HepG2 (cell line): ENCODE results near the gene SEMA6B. TPM values are rescaled to one million over a fixed set of nuclear protein-coding genes. Genes with fewer than 3 reads are reported as not detected.

Source experiments
- ATAC-seq: fragments of 200-7000 bp; cut with Tn5 transposase; 3 replicates; pipeline ENCODE4 v1.9.1; 2020; ENCODE audit warnings: mild to moderate bottlenecking, moderate library complexity
- BruUV-seq: library from RNA; stranded (reverse); fragments of 400-500 nt; replicated peaks from 2 replicates; lab custom pipeline; 2021; lab: Mats Ljungman, UMichigan
- CTCF ChIA-PET: fragments of 300-600 bp; formaldehyde crosslinking; extraction: SDS; loops from one replicate; lab custom pipeline; 2021; ENCODE audit warnings: low total read pairs, inconsistent platforms, low intra/inter-chr PET ratio; lab: Yijun Ruan, JAX
- POLR2A ChIA-PET: fragments of 350-600 bp; sonication (Branson Sonifier 250); formaldehyde crosslinking; loops from one replicate; lab custom pipeline; 2020; ENCODE audit warnings: antibody characterized with exemption, inconsistent platforms; lab: Yijun Ruan, JAX
- DNase-seq: peaks from one replicate; pipeline ENCODE4 v3.0.0-alpha.2; 2015; ENCODE audit warnings: low spot score
- FAIRE-seq: peaks from 3 replicates; lab custom pipeline; 2011; peaks lifted over from hg19 to GRCh38; lab: Jason Lieb, UNC
- H2AFZ ChIP-seq: one replicate; pipeline ENCODE4 v1.6.1; 2011; ENCODE audit warnings: low read length, inconsistent platforms
- H3K27ac ChIP-seq: fragments of 300-600 bp; 3 replicates; pipeline ENCODE4 v1.8.0; 2011; ENCODE audit warnings: mixed run types, mild to moderate bottlenecking, mixed read lengths, low read length, inconsistent platforms; ENCODE audit not compliant: insufficient read depth; ENCODE audit errors: extremely low read length
- H3K27me3 ChIP-seq, 2 experiments: fragments of 200-600 bp in 1 of 2; 2 replicates in 1 of 2; 3 replicates in 1 of 2; pipeline versions ENCODE4 v1.6.0 to v1.8.0; 2011; ENCODE audit warnings: low read length in 2 of 2, mild to moderate bottlenecking in 2 of 2, moderate library complexity in 2 of 2, inconsistent platforms in 1 of 2; ENCODE audit not compliant: insufficient read depth in 2 of 2, control insufficient read depth in 1 of 2
- H3K36me3 ChIP-seq, 2 experiments: fragments of 200-600 bp in 1 of 2; replicated peaks in 1 of 2; 2 replicates in 1 of 2; 3 replicates in 1 of 2; pipeline versions ENCODE4 v1.5.1 to v1.8.0; 2011; ENCODE audit warnings: low read length in 2 of 2, inconsistent platforms in 1 of 2; ENCODE audit not compliant: insufficient read depth in 2 of 2, control insufficient read depth in 1 of 2
- H3K4me1 ChIP-seq: 2 replicates; pipeline ENCODE4 v1.5.1; 2012; ENCODE audit warnings: low read length, inconsistent platforms; ENCODE audit not compliant: insufficient read depth
- H3K4me2 ChIP-seq: 2 replicates; pipeline ENCODE4 v1.6.0; 2011; ENCODE audit warnings: low read depth, low read length, inconsistent platforms
- H3K4me3 ChIP-seq, 3 experiments: fragments of 200-600 bp in 1 of 3; sonication (generic), shearing (Covaris generic) in 1 of 3; replicated peaks in 1 of 3; 2 replicates each; pipeline ENCODE4 v1.5.1; 2011 to 2016; ENCODE audit warnings: low read length in 3 of 3, inconsistent platforms in 2 of 3, low read depth in 2 of 3, mild to moderate bottlenecking in 2 of 3, control low read depth in 1 of 3, mixed read lengths in 1 of 3; ENCODE audit not compliant: insufficient read depth in 1 of 3
- H3K79me2 ChIP-seq: one replicate; pipeline ENCODE4 v1.6.1; 2011; ENCODE audit warnings: low read length, inconsistent platforms; ENCODE audit not compliant: insufficient read depth
- H3K9ac ChIP-seq: 2 replicates; pipeline ENCODE4 v1.6.0; 2011; ENCODE audit warnings: mild to moderate bottlenecking, low read depth, low read length, inconsistent platforms; ENCODE audit not compliant: insufficient read depth
- H3K9me3 ChIP-seq: 2 replicates; pipeline ENCODE4 v1.5.1; 2012; ENCODE audit warnings: mild to moderate bottlenecking, low read length
- H4K20me1 ChIP-seq: 2 replicates; pipeline ENCODE4 v1.6.0; 2011; ENCODE audit warnings: inconsistent platforms, mild to moderate bottlenecking, low read length, moderate library complexity; ENCODE audit not compliant: insufficient read depth
- AGO1 ChIP-seq: fragments of 200-400 bp; formaldehyde crosslinking; IDR thresholded peaks from 2 replicates; pipeline ENCODE4 v1.6.1; 2017; ENCODE audit warnings: mild to moderate bottlenecking, low read depth, low read length, moderate library complexity; ENCODE audit not compliant: poor library complexity, severe bottlenecking
- AGO2 ChIP-seq: fragments of 200-400 bp; formaldehyde crosslinking; optimal IDR thresholded peaks from 2 replicates; pipeline ENCODE3; 2017; ENCODE audit warnings: mild to moderate bottlenecking, low read depth, low read length, moderate library complexity
- CBX5 ChIP-seq: sonication (generic); formaldehyde crosslinking; IDR thresholded peaks from 2 replicates; pipeline ENCODE4 v1.4.0; 2020; ENCODE audit warnings: missing genetic modification reagents, borderline replicate concordance
- CC2D1A ChIP-seq: sonication (generic); formaldehyde crosslinking; IDR thresholded peaks from 2 replicates; pipeline ENCODE4 v1.8.1; 2023; ENCODE audit warnings: mild to moderate bottlenecking, missing genetic modification reagents
- CCDC6 ChIP-seq: sonication (generic); formaldehyde crosslinking; IDR thresholded peaks from 2 replicates; pipeline ENCODE4 v1.8.1; 2022; ENCODE audit warnings: mild to moderate bottlenecking, missing genetic modification reagents, moderate library complexity
- GLI4 ChIP-seq: sonication (generic); formaldehyde crosslinking; IDR thresholded peaks from 2 replicates; pipeline ENCODE4 v1.5.1; 2020; ENCODE audit warnings: missing genetic modification reagents, mild to moderate bottlenecking, moderate library complexity, borderline replicate concordance
- KDM5B ChIP-seq: sonication (generic); formaldehyde crosslinking; IDR thresholded peaks from 2 replicates; pipeline ENCODE4 v1.4.0; 2020; ENCODE audit warnings: missing genetic modification reagents, mild to moderate bottlenecking, borderline replicate concordance
- MAX ChIP-seq: IDR thresholded peaks from 2 replicates; pipeline ENCODE4 v1.6.1; 2012; ENCODE audit warnings: inconsistent platforms
- MAZ ChIP-seq, 2 experiments: sonication (generic) in 1 of 2; formaldehyde crosslinking in 1 of 2; IDR thresholded peaks; 2 replicates each; pipeline versions ENCODE4 v1.5.0 to v1.6.1; 2012 to 2020; ENCODE audit warnings: low read depth in 2 of 2, mild to moderate bottlenecking in 2 of 2, borderline replicate concordance in 1 of 2, improper control_type of control experiment in 1 of 2, low read length in 1 of 2, missing genetic modification reagents in 1 of 2, moderate library complexity in 1 of 2
- MTF2 ChIP-seq: sonication (generic); formaldehyde crosslinking; IDR thresholded peaks from 2 replicates; pipeline ENCODE4 v1.5.0; 2020; ENCODE audit warnings: missing genetic modification reagents, borderline replicate concordance
- MXI1 ChIP-seq: IDR thresholded peaks from 3 replicates; pipeline ENCODE4 v1.6.1; 2012; ENCODE audit warnings: low read depth, low read length, inconsistent platforms, borderline replicate concordance
- NFYB ChIP-seq: sonication (generic); formaldehyde crosslinking; IDR thresholded peaks from 2 replicates; pipeline ENCODE4 v1.4.0; 2020; ENCODE audit warnings: missing genetic modification reagents
- SRSF1 ChIP-seq: fragments of 200-400 bp; formaldehyde crosslinking; optimal IDR thresholded peaks from 2 replicates; pipeline ENCODE3; 2017; ENCODE audit warnings: mild to moderate bottlenecking, low read depth, low read length, moderate library complexity
- ZFX ChIP-seq: sonication (generic); formaldehyde crosslinking; IDR thresholded peaks from 2 replicates; pipeline ENCODE4 v1.4.0; 2020; ENCODE audit warnings: mild to moderate bottlenecking, low read depth, missing genetic modification reagents, moderate library complexity
- ZNF468 ChIP-seq: sonication (generic); formaldehyde crosslinking; IDR thresholded peaks from 2 replicates; pipeline ENCODE4 v1.8.0; 2022; ENCODE audit warnings: mild to moderate bottlenecking, moderate library complexity, missing genetic modification reagents
- ZNF737 ChIP-seq: sonication (generic); formaldehyde crosslinking; IDR thresholded peaks from 2 replicates; pipeline ENCODE4 v1.5.0; 2020; ENCODE audit warnings: missing genetic modification reagents, mild to moderate bottlenecking, borderline replicate concordance
- ZNF790 ChIP-seq: sonication (generic); formaldehyde crosslinking; IDR thresholded peaks from 2 replicates; pipeline ENCODE4 v1.8.0; 2022; ENCODE audit warnings: missing genetic modification reagents, mild to moderate bottlenecking, borderline replicate concordance
- WGBS: methylation state at CpG from one replicate; pipeline ENCODE4 v1.1.6; 2017; ENCODE audit warnings: low lambda C conversion rate; 5-methylcytosine and 5-hydroxymethylcytosine counted together
- in situ Hi-C: cut with HindIII; loops from 2 replicates; pipeline ENCODE4 v1.10.0; 2017; ENCODE audit warnings: low pct_unique_long_range_greater_than_20kb; ENCODE audit not compliant: extremely low pct_ligation_motif_present
- intact Hi-C: fragments of 100-400 bp; cut with micrococcal nuclease; formaldehyde crosslinking; loops from one replicate; pipeline ENCODE4 v1.10.0; 2022; ENCODE audit not compliant: unreplicated experiment
- polyA plus RNA-seq, 8 experiments: library from polyadenylated mRNA; depleted of rRNA in 3 of 8; stranded (reverse) in 7 of 8; unstranded in 1 of 8; fragments of >200 nt; fragmentation: Illumina TruSeq in 4 of 8; extraction: Trizol in 4 of 8; gene quantifications; 2 replicates each; pipeline versions ENCODE4 v1.2.1 to v1.2.3, GENCODE V29; 2011 to 2016; ENCODE audit warnings: low read depth in 4 of 8, missing spikeins in 1 of 8, mixed read lengths in 1 of 8; ENCODE audit not compliant: insufficient read depth in 1 of 8
- total RNA-seq, 5 experiments: library from RNA; depleted of rRNA; stranded (reverse); fragments of >200 nt; fragmentation: Illumina TruSeq; extraction: Trizol; gene quantifications; 2 replicates each; pipeline ENCODE4 v1.2.3, GENCODE V29; 2016; ENCODE audit warnings: low read depth in 1 of 5

SEMA6B gene
- total and polyA plus RNA-seq, 2 of the 13 experiments (the other 11 are each of a cell fraction or from before 2014, with no cell fraction given): 45.5 to 67.1 TPM

- Histone ChIP-seq H3K27ac (peak overlapping the region; percentile 74), H4K20me1 (peaks cover 30% of the 10 kb centered on the region), H3K9ac (peak overlapping the region; percentile 76), H3K27me3 (no peaks in the 10 kb centered on the region), H2AFZ (no peak overlapping the region), H3K4me1 (peaks cover 81% of the 10 kb centered on the region), H3K4me3 (peak overlapping the region; percentile 84 to 92 (median 91)), H3K36me3 (peaks cover 1 to 10% of the 10 kb centered on the region in 2 experiments; a peak in 3 of 5 replicates), H3K9me3 (no peaks in the 10 kb centered on the region), H3K79me2 (peaks cover 48% of the 10 kb centered on the region), H3K4me2 (peak overlapping the region; percentile 48)
- ATAC-seq: no peak
- no peak for DNase-seq
- no peak for FAIRE-seq
- no TSS peak for BruUV-seq
- TF ChIP-seq AGO1 (no peak), AGO2 (peak; percentile 12), MXI1 (no peak), ZNF468 (CRISPR knock-in tag) (no peak), ZFX (CRISPR knock-in tag) (0 out of 2 replicates have a peak, but pooled peaks have one; percentile 15), MAZ (IDR thresholded peaks at IDR 0.05; ENCODE audit: borderline replicate concordance, low read depth, low read length) (no peak), MAZ (CRISPR knock-in tag; IDR thresholded peaks at IDR 0.05; ENCODE audit: low read depth) (0 out of 2 replicates have a peak, but pooled peaks have one; percentile 2), ZNF737 (CRISPR knock-in tag) (no peak), MTF2 (CRISPR knock-in tag) (no peak), CBX5 (CRISPR knock-in tag) (no peak), SRSF1 (peak; percentile 91), CCDC6 (CRISPR knock-in tag) (no peak), NFYB (CRISPR knock-in tag) (no peak), GLI4 (CRISPR knock-in tag) (no peak), KDM5B (no peak), CC2D1A (CRISPR knock-in tag) (no peak), MAX (peak; percentile 9; the same call in 1 of the 2 replicates), ZNF790 (CRISPR knock-in tag) (no peak)
- POLR2A ChIA-PET: interaction anchor here (1.0 kb wide), 1 partner anchor 42 kb away, joined by 3 read pairs; the partner anchor contains the start of gene LRG1
- CTCF ChIA-PET: no interaction called here
- in situ Hi-C loops: no loop called here
- 0% methylated on average over 12 of the region's 62 CpGs for WGBS
- intact Hi-C loops: no loop called here
These were observed 21.6 kb upstream of the SEMA6B start for GRCh38 chr19:4580961-4581665.
